ENCODE data around the gene CUBN.

The CUBN gene

DNA sequence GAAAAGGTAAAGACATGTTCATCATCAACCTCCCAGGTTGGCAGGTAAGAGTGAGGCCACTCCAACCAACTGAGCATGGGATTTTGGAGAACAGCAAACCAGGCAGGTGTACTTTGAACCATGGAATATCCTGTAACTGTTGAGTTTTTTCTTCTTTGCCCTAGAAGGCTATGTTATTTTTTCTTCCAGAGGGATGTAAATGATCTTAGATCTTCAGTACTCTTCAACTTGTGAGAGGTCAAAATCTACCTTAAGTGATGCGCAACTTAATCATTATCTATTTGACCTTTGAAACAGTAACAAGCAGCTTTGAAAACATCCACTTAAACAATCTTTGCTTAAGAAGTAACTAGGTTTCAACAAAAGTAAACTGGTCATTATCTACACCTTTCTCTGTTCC lies at the start of gene CUBN:
Gene CUBN (minus strand): TSS at position 71 of the 400 bp plus-strand sequence. CDS start 46 bp downstream, at position 25.
- no peak for DNase-seq

DNA sequence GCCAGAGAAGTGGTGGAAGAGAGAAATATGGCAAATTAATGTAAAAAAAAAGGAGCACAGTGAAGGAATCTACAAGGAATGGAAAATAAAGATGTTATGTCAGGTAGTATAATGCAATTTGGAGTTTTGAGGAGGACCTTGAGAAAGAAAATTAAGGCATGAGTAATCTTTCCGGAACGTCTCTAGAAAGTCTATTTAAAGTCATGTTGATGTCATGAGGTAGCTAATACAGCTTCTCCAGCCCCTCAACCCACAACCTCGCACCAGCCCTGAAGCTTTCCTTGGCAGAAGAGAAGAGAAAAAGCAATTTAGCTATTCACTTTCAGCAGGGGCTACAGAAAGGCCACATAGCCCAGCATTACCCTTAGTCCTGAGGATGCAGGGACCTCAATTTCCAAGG lies 49.4 kb upstream of the CUBN start:
- no peak for DNase-seq

- no peak for DNase-seq
Observed at GRCh38 chr10:17178006-17178405, 48.4 kb upstream of the CUBN start.

- no peak for DNase-seq
Observed at GRCh38 chr10:17177014-17177413, 47.4 kb upstream of the CUBN start.

DNA sequence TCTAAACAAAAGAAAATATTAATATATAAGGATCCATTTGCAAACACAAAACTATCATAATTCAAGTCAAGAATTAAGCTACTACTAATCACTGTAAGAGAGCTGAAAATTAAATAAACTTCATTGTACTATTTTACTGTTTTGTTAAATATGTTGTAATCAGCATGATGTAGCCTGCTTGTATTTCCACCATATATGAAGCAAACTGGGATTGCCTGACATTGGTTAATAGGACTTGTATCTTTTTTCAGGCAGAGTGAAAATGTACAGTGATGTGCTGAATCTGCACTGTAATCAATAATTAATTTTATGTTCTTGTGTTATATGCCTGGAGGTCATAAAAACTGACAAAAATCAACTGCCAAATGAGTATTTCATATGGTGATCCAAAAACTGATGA lies 46.5 kb upstream of the CUBN start:
- DNase-seq, result no peak

DNA sequence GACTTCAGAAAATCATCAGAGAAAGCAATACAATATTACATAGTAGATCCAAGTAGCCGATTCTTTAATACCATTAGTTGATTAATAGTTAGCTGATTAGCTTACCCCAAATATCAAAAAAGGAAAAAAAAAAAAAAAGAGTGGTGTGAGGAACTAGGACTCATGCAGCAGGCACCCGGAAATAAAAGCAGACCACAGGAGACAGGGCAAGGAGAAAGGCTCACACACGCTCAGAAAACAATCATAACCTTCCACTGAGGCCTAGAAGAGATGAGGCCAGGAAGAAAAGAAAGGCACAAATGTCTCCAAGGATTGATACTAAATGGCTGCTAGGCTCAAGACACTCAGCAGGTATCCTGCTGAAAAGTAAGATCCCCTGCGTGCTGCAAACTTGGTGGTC lies 45.9 kb upstream of the CUBN start:
- DNase-seq, result no peak

GRCh38 chr10:17174626-17175025 lies 45.0 kb upstream of the CUBN start:
- DNase-seq, result no peak

DNA sequence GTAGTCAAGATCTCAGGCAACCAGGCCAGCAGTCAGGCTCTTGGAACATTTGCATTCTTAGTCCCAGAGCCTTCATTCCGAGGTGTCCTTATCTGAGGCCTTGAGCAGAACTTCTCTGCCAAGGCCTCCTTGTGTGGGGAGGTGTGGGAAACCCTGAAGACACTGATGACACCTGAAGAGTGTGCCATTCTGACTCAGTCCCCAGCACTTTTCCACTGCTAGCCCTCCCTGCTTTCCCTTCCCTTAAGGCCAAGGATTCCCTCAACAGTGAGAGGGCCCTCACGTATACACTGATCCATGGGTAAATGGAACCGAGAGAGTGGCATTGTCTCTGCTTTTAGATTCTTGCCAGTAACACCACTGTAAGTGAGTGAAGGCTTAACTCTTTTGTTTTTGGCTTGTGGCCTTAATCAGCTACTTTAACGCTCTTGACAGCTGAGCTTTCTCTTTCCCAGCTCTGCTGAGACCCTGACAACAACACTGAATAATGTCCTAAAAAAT lies 41.6 kb upstream of the CUBN start:
- no peak for DNase-seq

GRCh38 chr10:17169803-17170202 lies 40.2 kb upstream of the CUBN start:
- DNase-seq, result no peak

DNA sequence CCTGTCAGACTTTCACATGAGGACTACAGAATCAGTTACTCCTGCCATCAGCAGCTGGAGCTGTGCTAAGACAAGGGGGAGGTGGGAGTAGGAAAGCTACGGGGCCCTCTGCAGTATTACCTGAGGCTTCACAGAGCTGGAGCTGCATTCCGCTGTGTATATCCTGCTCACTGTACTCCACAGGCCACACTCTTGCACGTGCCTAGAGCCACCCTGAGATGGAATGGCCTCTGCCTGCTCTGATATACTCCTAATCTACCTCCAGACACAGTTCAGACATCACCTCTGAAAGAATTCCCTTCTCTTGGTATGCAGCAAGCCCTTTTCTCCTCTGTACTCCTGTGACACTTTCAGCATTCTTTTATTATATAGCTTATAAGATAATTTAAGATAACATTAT lies 37.1 kb upstream of the CUBN start:
- no peak for DNase-seq

DNA sequence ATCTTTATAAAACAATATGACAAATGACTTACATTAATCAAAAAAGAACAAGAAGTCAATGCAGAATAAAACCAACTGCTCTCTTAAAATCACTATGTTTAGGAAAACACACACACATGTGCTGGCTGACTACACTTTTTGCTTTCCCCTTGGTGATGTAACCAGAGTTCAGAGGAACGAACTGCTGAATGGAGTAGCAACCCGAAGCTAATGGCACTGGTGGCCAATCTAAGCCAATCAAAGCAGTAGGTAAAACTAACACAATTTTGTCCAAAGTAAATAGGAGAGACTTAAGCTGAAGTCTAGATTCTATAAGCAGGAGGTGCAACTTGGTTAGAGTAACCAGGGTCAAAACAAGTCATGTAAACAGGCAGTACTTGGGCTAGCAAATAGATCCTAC lies 33.2 kb upstream of the CUBN start:
- DNase-seq, result no peak

DNA sequence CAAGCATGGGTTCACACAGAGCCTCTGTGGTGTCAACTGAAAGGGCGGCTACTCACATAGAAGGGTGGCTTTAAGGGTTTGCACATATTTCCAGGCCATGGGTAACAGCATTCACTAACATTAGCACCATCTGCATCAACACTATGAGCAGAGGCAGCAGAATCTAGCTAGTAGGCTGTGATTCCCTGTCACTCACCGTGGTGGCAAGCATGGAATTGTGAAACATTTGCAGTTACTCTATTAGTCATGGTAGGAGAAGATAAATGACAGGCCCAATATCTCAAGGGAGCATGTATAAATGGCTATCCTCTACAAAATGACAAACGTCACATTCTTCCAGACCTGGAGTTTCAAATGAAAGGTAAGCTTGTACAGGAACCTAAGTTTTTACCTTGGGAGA lies 32.2 kb upstream of the CUBN start:
- no peak for DNase-seq

DNA sequence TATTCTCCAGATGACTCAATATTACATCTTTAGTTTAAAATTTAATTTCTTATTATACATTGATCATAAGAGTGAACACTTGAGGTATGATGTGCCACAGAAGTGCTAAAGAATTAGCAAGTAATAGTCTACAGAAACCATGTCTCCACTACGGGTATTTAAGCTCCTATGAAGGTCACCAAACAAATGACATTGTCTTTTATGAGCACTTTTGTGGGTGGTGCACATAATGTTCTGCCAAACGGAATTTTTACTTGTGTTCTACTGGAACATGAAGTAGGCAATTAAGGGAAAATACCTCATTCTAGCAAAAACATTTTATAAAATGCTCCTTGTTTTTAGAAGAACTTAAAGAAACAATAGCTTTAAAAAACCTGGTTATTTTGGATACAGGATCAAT lies 27.4 kb upstream of the CUBN start:
- no peak for DNase-seq

GRCh38 chr10:17155826-17156225 lies 26.2 kb upstream of the CUBN start:
- no peak for DNase-seq

DNA sequence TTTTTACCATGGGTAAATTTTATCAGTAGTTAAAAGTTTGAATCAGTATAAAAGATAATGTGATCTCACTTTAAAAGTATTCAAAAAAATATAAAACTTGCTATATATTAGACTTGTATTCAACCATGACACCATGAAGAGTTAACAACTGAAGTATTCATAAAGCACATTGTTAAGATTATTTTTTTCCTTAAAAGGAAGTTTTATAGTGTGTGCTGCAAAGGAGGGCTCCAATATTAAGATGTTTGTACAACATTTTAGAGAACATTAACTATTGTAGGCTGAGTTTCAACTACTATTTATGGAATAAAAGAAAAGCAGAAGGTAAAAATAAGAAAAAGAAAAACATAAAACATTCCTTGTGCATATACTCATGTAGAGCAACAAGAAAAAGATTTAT lies 24.5 kb upstream of the CUBN start:
- no peak for DNase-seq

- no peak for DNase-seq
Observed at GRCh38 chr10:17153321-17153720, 23.7 kb upstream of the CUBN start.

- DNase-seq, result no peak
Observed at GRCh38 chr10:17151716-17152115, 22.1 kb upstream of the CUBN start.

- DNase-seq, result no peak
Observed at GRCh38 chr10:17147884-17148489, 18.4 kb upstream of the CUBN start.

GRCh38 chr10:17146892-17147291 lies 17.3 kb upstream of the CUBN start:
- DNase-seq, result no peak

DNA sequence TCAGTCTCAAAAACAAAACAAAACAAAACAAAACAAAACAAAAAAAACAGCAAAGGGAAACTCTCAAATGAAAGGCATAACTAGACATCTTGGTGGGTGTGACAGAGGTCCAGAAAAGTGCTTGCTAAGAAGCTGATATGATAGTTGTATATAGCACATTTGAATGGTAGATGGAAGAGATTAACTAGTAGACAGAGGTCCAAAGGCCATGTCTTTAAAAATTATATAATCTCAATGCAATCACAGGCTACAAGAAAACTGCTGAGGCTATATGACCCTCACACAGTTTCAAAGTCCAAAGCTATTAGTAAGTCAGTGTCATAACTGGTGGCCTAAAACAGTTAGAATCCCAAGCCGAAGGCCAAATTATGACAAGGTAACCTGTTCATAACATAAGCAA lies 15.6 kb upstream of the CUBN start:
- DNase-seq, result no peak

DNA sequence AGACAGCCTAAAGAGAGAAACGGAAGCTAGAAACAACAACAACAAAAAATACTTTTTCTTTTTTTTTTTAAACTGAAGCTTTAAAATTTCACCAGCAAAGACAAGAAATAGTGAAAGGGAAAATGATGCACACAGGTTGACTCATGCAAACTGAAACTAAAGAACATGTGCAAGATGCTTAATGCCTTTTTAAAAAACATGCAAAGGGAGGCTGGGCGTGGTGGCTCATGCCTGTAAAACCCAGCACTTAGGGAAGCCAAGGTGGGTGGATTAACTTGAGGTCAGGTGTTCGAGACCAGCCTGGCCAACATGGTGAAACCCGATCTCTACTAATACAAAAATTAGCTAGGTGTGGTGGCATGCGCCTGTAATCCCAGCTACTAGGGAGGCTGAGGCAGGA lies 15.1 kb upstream of the CUBN start:
- DNase-seq, result no peak

DNA sequence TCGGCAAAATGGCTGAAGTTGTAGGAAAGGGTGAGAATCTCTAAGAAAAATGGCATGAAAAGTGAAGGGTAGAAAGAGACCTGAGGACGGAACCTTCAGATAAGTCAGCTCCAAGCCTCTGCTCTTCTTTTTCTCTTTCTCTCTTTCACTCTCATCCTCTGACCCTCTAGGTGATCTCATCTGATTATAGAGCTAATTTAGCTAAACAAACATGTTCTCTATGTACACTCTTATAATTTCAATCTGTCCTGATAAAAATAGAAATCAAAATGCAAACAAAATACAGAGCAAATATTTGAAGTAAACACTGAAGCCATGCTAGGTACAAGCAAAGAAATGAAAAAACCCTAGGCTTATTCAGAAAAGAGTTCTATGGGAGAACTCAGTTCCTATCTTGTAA lies 14.4 kb upstream of the CUBN start:
- no peak for DNase-seq

- no peak for DNase-seq
Observed at GRCh38 chr10:17143055-17143690, 13.6 kb upstream of the CUBN start.

Measured in anterior cingulate cortex (tissue), 58 donors.